ENCODE data around the gene KIF16B. TPM values are rescaled to one million over a fixed set of nuclear protein-coding genes. Genes with fewer than 3 reads are reported as not detected.

The KIF16B gene
- total RNA-seq, 1 experiment from 2014 or later: 7.0 TPM

GRCh38 chr20:16263582-16263981 is 309.7 kb downstream of the KIF16B start (continued):
- TF ChIP-seq CTCF (IDR thresholded peaks at IDR 0.05 in 2 of 3, conservative IDR thresholded peaks at IDR 0.05 in 1 of 3; ENCODE audit: borderline replicate concordance in 1 of 3, insufficient read depth in 1 of 3, low read depth in 2 of 3, low read length in 2 of 3): no peak
- TF ChIP-seq CBX3 (IDR thresholded peaks at IDR 0.05; ENCODE audit: low read depth): no peak
- TF ChIP-seq JUND (IDR thresholded peaks at IDR 0.05): no peak
- no peak for TF ChIP-seq RAD21 (IDR thresholded peaks at IDR 0.05; ENCODE audit: low read depth)
- no peak for TF ChIP-seq SP1 (IDR thresholded peaks at IDR 0.05; ENCODE audit: low read depth)
- TF ChIP-seq EZH2 (IDR thresholded peaks at IDR 0.05): no peak
- no peak for TF ChIP-seq MAX (IDR thresholded peaks at IDR 0.05)

DNA sequence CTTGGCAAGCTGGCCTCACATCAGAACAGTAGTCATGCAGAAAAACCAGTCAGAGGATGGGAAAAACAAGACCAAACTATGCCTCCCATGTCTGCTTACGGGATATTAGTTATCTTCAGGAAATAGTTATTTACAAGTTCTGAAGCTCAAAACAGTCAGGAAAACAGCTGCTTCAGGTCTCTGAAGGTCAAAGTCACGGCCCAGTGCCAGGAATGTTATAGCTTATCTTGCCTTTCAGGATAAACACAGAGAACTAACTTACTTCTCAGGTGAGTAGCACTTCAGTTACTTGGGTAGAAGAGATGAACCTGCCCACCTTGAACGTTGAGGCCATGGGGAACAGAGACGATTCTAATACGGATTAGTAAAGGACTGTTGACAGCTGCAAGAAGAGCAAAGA is 310.7 kb downstream of the KIF16B start:
- no peaks in the 10 kb centered on the region for H3K9me3 ChIP-seq (ENCODE audit: control insufficient read depth in 1 of 2, insufficient read depth in 1 of 2, low read depth in 1 of 2, low read length in 2 of 2)
- no peak overlapping the region for H3K27ac ChIP-seq (ENCODE audit: low read depth, low read length)
- H3K27me3 ChIP-seq (ENCODE audit: insufficient read depth, low read length): peaks cover 6% of the 10 kb centered on the region; the same call in 1 of the 2 replicates
- DNase-seq (ENCODE audit: low read depth, low spot score): no peak
- BruUV-seq (replicated peaks): no TSS peak
- ChIA-PET CTCF (no interaction called here), POLR2A (no interaction called here), RAD21 (ENCODE audit: low non-redundant PET in 1 of 2, low total read pairs in 2 of 2, uncharacterized antibody in 2 of 2, unreplicated experiment in 2 of 2) (no interaction called here)
- H3K4me1 ChIP-seq (ENCODE audit: control insufficient read depth in 1 of 2, insufficient read depth in 2 of 2, low read length in 2 of 2): no peaks in the 10 kb centered on the region
- no peaks in the 10 kb centered on the region for H3K79me2 ChIP-seq (ENCODE audit: insufficient read depth, low read length)
- ATAC-seq: no peak
- H4K20me1 ChIP-seq (ENCODE audit: insufficient read depth): no peaks in the 10 kb centered on the region
- no peak overlapping the region for H3K4me3 ChIP-seq (replicated peaks in 1 of 2; ENCODE audit: low read depth in 1 of 2, low read length in 2 of 2)
- no peaks in the 10 kb centered on the region for H3K9me2 ChIP-seq (ENCODE audit: insufficient read depth)
- no peak overlapping the region for H3K4me2 ChIP-seq (ENCODE audit: low read length)
- no peak overlapping the region for H2AFZ ChIP-seq (ENCODE audit: low read depth, low read length, poor library complexity, severe bottlenecking)
- no peak overlapping the region for H3K9ac ChIP-seq (ENCODE audit: low read length)
- intact Hi-C loops (cut with micrococcal nuclease): loop anchor here (10.0 kb wide), 1 partner anchor 162 kb away; no protein-coding TSS in a partner anchor
- H3K36me3 ChIP-seq (ENCODE audit: control insufficient read depth in 1 of 2, insufficient read depth in 2 of 2, low read length in 2 of 2): no peaks in the 10 kb centered on the region
- TF ChIP-seq YY1 (IDR thresholded peaks at IDR 0.05; ENCODE audit: extremely low read depth, insufficient replicate concordance, low read depth, low read length) (no peak), TCF7L2 (IDR thresholded peaks at IDR 0.05; ENCODE audit: borderline replicate concordance, extremely low read depth, insufficient read depth, insufficient read length) (no peak), ZFX (IDR thresholded peaks at IDR 0.05) (no peak), CTCF (IDR thresholded peaks at IDR 0.05 in 2 of 3, conservative IDR thresholded peaks at IDR 0.05 in 1 of 3; ENCODE audit: borderline replicate concordance in 1 of 3, insufficient read depth in 1 of 3, low read depth in 2 of 3, low read length in 2 of 3) (no peak), FOSL1 (IDR thresholded peaks at IDR 0.05; ENCODE audit: low read depth) (no peak), MAX (IDR thresholded peaks at IDR 0.05) (no peak), EZH2 (IDR thresholded peaks at IDR 0.05) (no peak), EGR1 (IDR thresholded peaks at IDR 0.05; ENCODE audit: low read depth) (no peak), SRF (IDR thresholded peaks at IDR 0.05; ENCODE audit: low read depth) (no peak), ELF1 (IDR thresholded peaks at IDR 0.05; ENCODE audit: borderline replicate concordance, low read depth) (no peak), JUND (IDR thresholded peaks at IDR 0.05) (no peak), SP1 (IDR thresholded peaks at IDR 0.05; ENCODE audit: low read depth) (no peak), POLR2A (IDR thresholded peaks at IDR 0.05; ENCODE audit: borderline replicate concordance, extremely low read depth, insufficient read depth, insufficient read length) (no peak), SIN3A (IDR thresholded peaks at IDR 0.05; ENCODE audit: low read depth) (no peak), ZNF274 (IDR thresholded peaks at IDR 0.05; ENCODE audit: low read depth, low read length) (no peak)
- TF ChIP-seq, protein P1, sequence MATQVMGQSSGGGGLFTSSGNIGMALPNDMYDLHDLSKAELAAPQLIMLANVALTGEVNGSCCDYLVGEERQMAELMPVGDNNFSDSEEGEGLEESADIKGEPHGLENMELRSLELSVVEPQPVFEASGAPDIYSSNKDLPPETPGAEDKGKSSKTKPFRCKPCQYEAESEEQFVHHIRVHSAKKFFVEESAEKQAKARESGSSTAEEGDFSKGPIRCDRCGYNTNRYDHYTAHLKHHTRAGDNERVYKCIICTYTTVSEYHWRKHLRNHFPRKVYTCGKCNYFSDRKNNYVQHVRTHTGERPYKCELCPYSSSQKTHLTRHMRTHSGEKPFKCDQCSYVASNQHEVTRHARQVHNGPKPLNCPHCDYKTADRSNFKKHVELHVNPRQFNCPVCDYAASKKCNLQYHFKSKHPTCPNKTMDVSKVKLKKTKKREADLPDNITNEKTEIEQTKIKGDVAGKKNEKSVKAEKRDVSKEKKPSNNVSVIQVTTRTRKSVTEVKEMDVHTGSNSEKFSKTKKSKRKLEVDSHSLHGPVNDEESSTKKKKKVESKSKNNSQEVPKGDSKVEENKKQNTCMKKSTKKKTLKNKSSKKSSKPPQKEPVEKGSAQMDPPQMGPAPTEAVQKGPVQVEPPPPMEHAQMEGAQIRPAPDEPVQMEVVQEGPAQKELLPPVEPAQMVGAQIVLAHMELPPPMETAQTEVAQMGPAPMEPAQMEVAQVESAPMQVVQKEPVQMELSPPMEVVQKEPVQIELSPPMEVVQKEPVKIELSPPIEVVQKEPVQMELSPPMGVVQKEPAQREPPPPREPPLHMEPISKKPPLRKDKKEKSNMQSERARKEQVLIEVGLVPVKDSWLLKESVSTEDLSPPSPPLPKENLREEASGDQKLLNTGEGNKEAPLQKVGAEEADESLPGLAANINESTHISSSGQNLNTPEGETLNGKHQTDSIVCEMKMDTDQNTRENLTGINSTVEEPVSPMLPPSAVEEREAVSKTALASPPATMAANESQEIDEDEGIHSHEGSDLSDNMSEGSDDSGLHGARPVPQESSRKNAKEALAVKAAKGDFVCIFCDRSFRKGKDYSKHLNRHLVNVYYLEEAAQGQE (IDR thresholded peaks at IDR 0.05; ENCODE audit: low read depth): no peak
